IPS-18c (cell line): ENCODE measurements around the gene NRCAM.
"Not testable (repeated sequence)": the region's sequence is repeated elsewhere in the genome, so short reads cannot be mapped to it uniquely, and the experiment has no call there.

Experiments
- H3K4me3 ChIP-seq: 2 replicates; pipeline ENCODE4 v1.7.0; 2013; ENCODE audit warnings: low read depth, mild to moderate bottlenecking, low read length, moderate library complexity; ENCODE audit not compliant: insufficient read depth
- H3K9me3 ChIP-seq: one replicate; pipeline ENCODE4 v1.6.1; 2013; ENCODE audit warnings: mild to moderate bottlenecking, low read length, moderate library complexity; ENCODE audit not compliant: control insufficient read depth, insufficient read depth

The NRCAM gene

GRCh38 chr7:108286290-108286904 is 169.8 kb downstream of the NRCAM start:
- Histone ChIP-seq H3K4me3 (no peak overlapping the region), H3K9me3 (no peaks in the 10 kb centered on the region)

GRCh38 chr7:108285778-108286177 is 170.5 kb downstream of the NRCAM start:
- H3K4me3 ChIP-seq: no peak overlapping the region
- no peaks in the 10 kb centered on the region for H3K9me3 ChIP-seq

GRCh38 chr7:108285003-108285368 is 171.2 kb downstream of the NRCAM start:
- Histone ChIP-seq H3K4me3 (no peak overlapping the region), H3K9me3 (no peaks in the 10 kb centered on the region)

DNA sequence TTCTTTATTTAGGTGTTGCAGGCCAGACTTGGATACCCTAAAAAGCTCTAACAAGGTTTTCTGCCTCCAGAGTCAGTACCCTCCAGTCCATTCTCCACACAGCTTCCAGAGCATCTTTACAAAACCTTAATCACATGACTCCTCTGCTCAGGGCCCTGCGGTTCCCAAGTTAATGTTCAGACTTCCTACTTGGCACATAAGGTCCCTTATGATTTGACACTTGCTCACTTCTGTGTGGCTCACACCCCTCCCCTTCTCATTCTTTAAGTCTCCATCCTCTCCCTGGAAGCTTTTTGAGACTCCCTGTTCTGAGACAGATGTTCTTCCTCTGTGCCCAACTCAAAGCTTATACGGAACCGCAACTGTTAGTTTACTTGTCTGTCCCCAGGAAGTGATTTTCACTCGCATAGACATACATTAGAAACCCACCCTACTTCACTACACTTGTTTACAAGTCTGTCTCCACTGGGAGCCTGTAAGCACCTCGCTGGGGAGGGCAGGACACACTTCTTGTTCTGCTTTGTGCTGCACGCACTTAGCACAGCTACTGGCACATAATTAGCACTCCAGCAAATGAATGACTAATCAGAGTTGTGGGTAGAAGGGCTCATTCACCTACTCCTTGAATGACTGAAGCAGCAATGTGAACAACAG is 171.8 kb downstream of the NRCAM start:
- H3K4me3 ChIP-seq: no peak overlapping the region

DNA sequence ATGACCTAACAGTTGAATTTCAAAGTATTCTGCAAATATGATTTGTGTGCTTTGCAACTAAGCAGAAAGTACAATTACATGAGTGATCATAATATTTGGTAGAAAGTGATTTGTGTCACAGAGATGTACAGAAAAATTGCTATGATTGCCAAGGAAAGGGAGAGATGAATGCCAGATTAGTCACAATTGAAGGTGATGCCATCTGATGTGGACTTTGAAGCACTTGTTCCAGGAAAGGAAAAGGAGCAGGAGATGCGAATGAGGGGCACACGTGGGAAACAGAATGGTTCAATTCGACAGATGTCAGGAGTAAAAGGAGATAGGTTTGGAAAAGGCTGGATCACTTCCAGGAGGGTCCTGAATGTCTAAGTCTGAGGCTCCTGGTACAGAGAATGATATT is 173.0 kb downstream of the NRCAM start:
- no peaks in the 10 kb centered on the region for H3K9me3 ChIP-seq

More for the DNA sequence above, 171.8 kb downstream of the NRCAM start:
- no peaks in the 10 kb centered on the region for H3K9me3 ChIP-seq

GRCh38 chr7:108282427-108282996 is 173.7 kb downstream of the NRCAM start:
- no peak overlapping the region for H3K4me3 ChIP-seq
- no peaks in the 10 kb centered on the region for H3K9me3 ChIP-seq

More for the DNA sequence above, 173.0 kb downstream of the NRCAM start:
- no peak overlapping the region for H3K4me3 ChIP-seq

DNA sequence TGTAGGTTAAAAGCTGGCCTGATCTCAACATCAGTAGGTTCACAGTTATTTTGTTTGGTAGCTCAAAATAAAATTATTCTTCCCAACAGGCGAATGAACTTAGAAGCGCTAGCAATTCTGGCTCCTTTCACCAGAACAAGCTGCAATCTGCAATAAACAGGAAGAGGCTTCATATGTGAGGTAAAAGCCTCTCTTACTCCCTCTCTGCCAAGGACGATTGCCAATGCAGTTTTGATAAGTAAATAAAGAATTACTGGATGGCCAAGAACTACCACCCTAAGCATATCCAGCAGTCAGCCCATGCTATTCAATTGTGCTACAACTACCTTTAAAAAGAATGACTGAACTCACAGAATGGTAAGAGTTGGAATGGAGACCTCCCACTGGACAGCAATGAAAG is 176.1 kb downstream of the NRCAM start:
- Histone ChIP-seq H3K9me3 (no peaks in the 10 kb centered on the region), H3K4me3 (no peak overlapping the region)

GRCh38 chr7:108278776-108279175 is 177.5 kb downstream of the NRCAM start:
- H3K9me3 ChIP-seq: no peaks in the 10 kb centered on the region
- no peak overlapping the region for H3K4me3 ChIP-seq

- no peaks in the 10 kb centered on the region for H3K9me3 ChIP-seq
- no peak overlapping the region for H3K4me3 ChIP-seq
Observed at GRCh38 chr7:108278281-108278680, 178.0 kb downstream of the NRCAM start.

- H3K4me3 ChIP-seq, H3K9me3 ChIP-seq: not testable (repeated sequence)
Observed at GRCh38 chr7:108274447-108274846, 181.8 kb downstream of the NRCAM start.

GRCh38 chr7:108272891-108273290 is 183.3 kb downstream of the NRCAM start:
- H3K9me3 ChIP-seq, H3K4me3 ChIP-seq: not testable (repeated sequence)

DNA sequence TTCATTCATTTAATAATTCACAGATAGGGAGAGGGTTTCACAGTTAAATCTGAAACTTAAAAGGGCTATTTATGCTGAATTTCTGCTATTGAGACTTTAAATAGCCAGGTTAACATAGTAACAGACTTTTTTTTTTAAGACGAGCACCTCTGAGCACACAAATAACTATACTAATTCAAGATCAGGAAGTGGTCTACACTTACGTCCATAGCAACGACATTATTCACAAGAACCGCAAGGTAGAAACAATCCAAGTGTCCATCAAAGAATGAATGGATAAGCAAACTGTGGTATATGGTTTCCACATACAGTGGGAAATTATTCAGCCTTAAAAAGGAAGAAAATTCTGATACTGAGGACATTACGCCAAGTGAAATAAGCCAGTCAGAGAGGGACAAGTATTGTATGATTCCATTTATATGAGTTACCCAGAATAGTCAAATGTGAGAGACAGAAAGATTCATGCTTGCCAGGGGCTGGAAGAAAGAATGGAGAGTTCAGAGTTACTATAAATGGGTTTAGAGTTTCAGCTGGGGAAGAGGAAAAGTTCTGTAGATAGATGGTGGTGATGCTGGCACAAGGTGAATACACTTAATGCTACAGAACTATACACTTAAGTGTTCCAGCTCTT is 185.7 kb downstream of the NRCAM start:
- H3K4me3 ChIP-seq: no peak overlapping the region
- no peaks in the 10 kb centered on the region for H3K9me3 ChIP-seq

- Histone ChIP-seq H3K4me3 (no peak overlapping the region), H3K9me3 (no peaks in the 10 kb centered on the region)
Observed at GRCh38 chr7:108268200-108268820, 187.9 kb downstream of the NRCAM start.

DNA sequence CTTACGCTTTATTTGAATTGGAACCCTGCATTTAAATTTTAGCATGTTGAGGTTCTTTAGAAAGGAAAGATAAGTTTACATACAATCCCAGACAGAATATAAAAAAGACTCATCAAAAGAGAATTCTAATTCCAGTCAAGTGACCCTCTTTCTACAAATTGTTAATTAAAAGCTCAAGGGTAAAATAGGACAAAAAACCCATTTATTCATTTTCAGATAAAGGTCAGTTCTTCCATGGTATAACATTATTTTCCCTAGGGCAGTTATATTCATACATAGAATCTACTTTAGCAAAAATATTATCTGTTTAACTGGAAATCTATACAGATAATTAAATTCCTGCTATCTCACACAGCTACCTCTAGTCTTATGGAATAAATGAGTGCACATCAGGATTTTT is 188.6 kb downstream of the NRCAM start:
- Histone ChIP-seq H3K4me3 (no peak overlapping the region), H3K9me3 (no peaks in the 10 kb centered on the region)

- H3K9me3 ChIP-seq: no peaks in the 10 kb centered on the region
- H3K4me3 ChIP-seq: no peak overlapping the region
Observed at GRCh38 chr7:108266491-108266890, 189.7 kb downstream of the NRCAM start.

DNA sequence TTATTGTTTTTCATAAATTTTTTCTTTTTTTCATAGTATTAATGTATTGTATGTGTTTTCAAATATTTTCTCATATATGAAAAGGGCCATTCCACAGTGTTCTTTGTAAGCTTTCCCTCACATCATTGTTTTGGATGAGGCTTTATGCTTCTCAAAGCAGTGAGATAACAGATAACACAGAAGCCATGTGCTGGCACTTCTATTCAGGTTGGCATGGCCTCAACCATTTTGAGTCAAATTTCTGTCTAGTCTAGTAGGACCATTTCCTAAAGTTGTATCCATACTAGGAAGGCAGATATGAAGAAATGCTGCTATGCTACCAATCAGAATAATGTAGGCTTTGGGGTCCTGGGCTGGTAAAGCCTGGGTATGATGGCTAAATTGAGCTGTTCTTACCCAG is 190.2 kb downstream of the NRCAM start:
- no peak overlapping the region for H3K4me3 ChIP-seq
- H3K9me3 ChIP-seq: no peaks in the 10 kb centered on the region

GRCh38 chr7:108265007-108265406 is 191.2 kb downstream of the NRCAM start:
- Histone ChIP-seq H3K4me3 (no peak overlapping the region), H3K9me3 (no peaks in the 10 kb centered on the region)

DNA sequence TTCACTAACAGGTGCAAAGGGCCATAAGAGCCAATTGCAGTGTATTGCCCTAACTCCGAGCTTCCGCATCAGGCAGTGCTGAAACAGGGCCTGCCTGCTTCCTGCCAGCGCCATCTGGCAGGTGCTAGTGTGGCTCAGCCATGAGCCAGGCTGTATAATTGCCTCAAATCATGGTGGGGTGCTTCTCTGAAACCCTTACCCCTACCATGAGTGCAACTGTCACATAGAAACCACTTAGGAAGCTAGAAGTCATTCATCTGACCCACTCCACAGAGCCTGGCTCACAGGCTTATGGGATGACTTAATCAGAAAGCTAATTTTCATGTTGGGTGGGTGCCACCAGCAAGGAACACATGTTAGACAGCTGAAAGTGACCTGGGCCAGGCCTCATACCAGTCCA is 192.8 kb downstream of the NRCAM start:
- no peak overlapping the region for H3K4me3 ChIP-seq
- no peaks in the 10 kb centered on the region for H3K9me3 ChIP-seq
